Islet precursor cell (in vitro differentiated cells): ENCODE results near the gene BDH1.
"Not testable (repeated sequence)": the region's sequence is repeated elsewhere in the genome, so short reads cannot be mapped to it uniquely, and the experiment has no call there.

Experiments used
- DNase-seq: peaks from one replicate; pipeline ENCODE4 v3.0.0-alpha.2; 2018

Gene BDH1

GRCh38 chr3:197577366-197578074 lies 21.8 kb upstream of the BDH1 start:
- DNase-seq: no peak

- no peak for DNase-seq
Measured at GRCh38 chr3:197576838-197577237, 21.1 kb upstream of the BDH1 start.

GRCh38 chr3:197575362-197575761 lies 19.6 kb upstream of the BDH1 start:
- no peak for DNase-seq

GRCh38 chr3:197574396-197574991 lies 18.7 kb upstream of the BDH1 start:
- not testable (repeated sequence) for DNase-seq

- no peak for DNase-seq
Measured at GRCh38 chr3:197573048-197573767, 17.4 kb upstream of the BDH1 start.

GRCh38 chr3:197571880-197572172 lies 16.1 kb upstream of the BDH1 start:
- not testable (repeated sequence) for DNase-seq

- not testable (repeated sequence) for DNase-seq
Measured at GRCh38 chr3:197571074-197571879, 15.5 kb upstream of the BDH1 start.

- not testable (repeated sequence) for DNase-seq
Measured at GRCh38 chr3:197569433-197569832, 13.7 kb upstream of the BDH1 start.

GRCh38 chr3:197567904-197568681 lies 12.3 kb upstream of the BDH1 start:
- DNase-seq: no peak

GRCh38 chr3:197566155-197566554 lies 10.4 kb upstream of the BDH1 start:
- not testable (repeated sequence) for DNase-seq

GRCh38 chr3:197564097-197564843 lies 8.5 kb upstream of the BDH1 start:
- no peak for DNase-seq

GRCh38 chr3:197562398-197563251 lies 6.9 kb upstream of the BDH1 start:
- no peak for DNase-seq

GRCh38 chr3:197561926-197562325 lies 6.2 kb upstream of the BDH1 start:
- no peak for DNase-seq

- DNase-seq: no peak
Measured at GRCh38 chr3:197559651-197560050, 3.9 kb upstream of the BDH1 start.

- peak; percentile 98 for DNase-seq
Measured at GRCh38 chr3:197554562-197555280, 1.0 kb downstream of the BDH1 start.

- no peak for DNase-seq
Measured at GRCh38 chr3:197554196-197554561, 1.6 kb downstream of the BDH1 start.

- no peak for DNase-seq
Measured at GRCh38 chr3:197552198-197552597, 3.6 kb downstream of the BDH1 start.

- DNase-seq: no peak
Measured at GRCh38 chr3:197550489-197550888, 5.3 kb downstream of the BDH1 start.

- DNase-seq: no peak
Measured at GRCh38 chr3:197549261-197549885, 6.4 kb downstream of the BDH1 start.
